PC-3 (cell line): Measurements from ENCODE around the gene PDS5B.

Source experiments
- CTCF ChIP-seq: fragments of 300-600 bp; sonication (generic); conservative IDR thresholded peaks from 2 replicates; pipeline ENCODE4 v1.5.1; 2017; ENCODE audit warnings: antibody characterized with exemption, low read depth, mild to moderate bottlenecking, low read length
- EZH2 ChIP-seq: fragments of 300-600 bp; sonication (generic); IDR thresholded peaks from one replicate; pipeline ENCODE4 v1.6.1; 2017; ENCODE audit warnings: antibody characterized with exemption, mild to moderate bottlenecking, low read length; ENCODE audit not compliant: unreplicated experiment
- EZH2phosphoT487 ChIP-seq: fragments of 300-600 bp; sonication (generic); IDR thresholded peaks from 2 replicates; pipeline ENCODE4 v1.6.1; 2018; ENCODE audit warnings: mild to moderate bottlenecking, antibody characterized with exemption, low read length, borderline replicate concordance

GRCh38 chr13:32733690-32734089 lies 147.4 kb downstream of the PDS5B start:
- TF ChIP-seq CTCF (no peak), EZH2 (no peak), EZH2phosphoT487 (no peak)
